CD4-positive, alpha-beta T cell treated with Interleukin-4 for 4 hours (primary cell): ENCODE results near the gene C6orf15.

Experiments
- DNase-seq: peaks from one replicate; pipeline ENCODE4 v3.0.0-alpha.2; 2020

C6orf15 gene

GRCh38 chr6:31129130-31129529 is 16.8 kb upstream of the C6orf15 start:
- DNase-seq: no peak

- peak; percentile 74 for DNase-seq
Observed at GRCh38 chr6:31128093-31128676, 15.8 kb upstream of the C6orf15 start.

GRCh38 chr6:31126396-31127175 is 14.2 kb upstream of the C6orf15 start:
- DNase-seq: no peak

- no peak for DNase-seq
Observed at GRCh38 chr6:31125586-31126363, 13.4 kb upstream of the C6orf15 start.

GRCh38 chr6:31125162-31125561 is 12.8 kb upstream of the C6orf15 start:
- DNase-seq: no peak

- DNase-seq: no peak
Observed at GRCh38 chr6:31122791-31123706, 10.7 kb upstream of the C6orf15 start.

- DNase-seq: no peak
Observed at GRCh38 chr6:31121131-31121790, 8.9 kb upstream of the C6orf15 start.

- DNase-seq: no peak
Observed at GRCh38 chr6:31120151-31120915, 8.0 kb upstream of the C6orf15 start, which contains the start of gene CDSN. TSS of gene CDSN (minus strand) at chr6:31120446. CDS start at chr6:31120419, 27 bp downstream.

GRCh38 chr6:31118178-31118577 is 5.8 kb upstream of the C6orf15 start:
- no peak for DNase-seq

- no peak for DNase-seq
Observed at GRCh38 chr6:31116661-31117385, 4.4 kb upstream of the C6orf15 start.

- DNase-seq: no peak
Observed at GRCh38 chr6:31115941-31116560, 3.7 kb upstream of the C6orf15 start.

GRCh38 chr6:31114970-31115849 is 2.8 kb upstream of the C6orf15 start:
- no peak for DNase-seq

GRCh38 chr6:31114541-31114878 is 2.1 kb upstream of the C6orf15 start, which contains the start of gene PSORS1C1:
TSS of gene PSORS1C1 (plus strand) at chr6:31114800. CDS start at chr6:31129633, 14,833 bp downstream.
- DNase-seq: no peak

GRCh38 chr6:31113861-31114540 is 1.6 kb upstream of the C6orf15 start:
- no peak for DNase-seq

- DNase-seq: no peak
Observed at GRCh38 chr6:31111712-31112111, 663 bp downstream of the C6orf15 start.

- DNase-seq: no peak
Observed at GRCh38 chr6:31110825-31111582, 1.4 kb downstream of the C6orf15 start.

GRCh38 chr6:31107052-31107451 is 5.3 kb downstream of the C6orf15 start:
- no peak for DNase-seq

- no peak for DNase-seq
Observed at GRCh38 chr6:31103136-31103535, 9.2 kb downstream of the C6orf15 start.
